ENCODE data around the gene RNF135.

- TF ChIP-seq CTCF (IDR thresholded peaks at IDR 0.05; ENCODE audit: low read depth, low read length) (no peak), MAX (IDR thresholded peaks at IDR 0.05; ENCODE audit: low read depth, low read length) (no peak), POLR2A (IDR thresholded peaks at IDR 0.05; ENCODE audit: extremely low read depth, insufficient read length) (no peak)
These were observed 28.3 kb upstream of the RNF135 start for GRCh38 chr17:30942308-30943079.
